OCI-M1 (cell line): Measurements from ENCODE around the gene ATF4.
"Not testable (repeated sequence)": the region's sequence is repeated elsewhere in the genome, so short reads cannot be mapped to it uniquely, and the experiment has no call there.

Experiments
- DNase-seq: peaks from one replicate; lab custom pipeline; 2025; lab: John Stamatoyannopoulos, UW

The ATF4 gene

DNA sequence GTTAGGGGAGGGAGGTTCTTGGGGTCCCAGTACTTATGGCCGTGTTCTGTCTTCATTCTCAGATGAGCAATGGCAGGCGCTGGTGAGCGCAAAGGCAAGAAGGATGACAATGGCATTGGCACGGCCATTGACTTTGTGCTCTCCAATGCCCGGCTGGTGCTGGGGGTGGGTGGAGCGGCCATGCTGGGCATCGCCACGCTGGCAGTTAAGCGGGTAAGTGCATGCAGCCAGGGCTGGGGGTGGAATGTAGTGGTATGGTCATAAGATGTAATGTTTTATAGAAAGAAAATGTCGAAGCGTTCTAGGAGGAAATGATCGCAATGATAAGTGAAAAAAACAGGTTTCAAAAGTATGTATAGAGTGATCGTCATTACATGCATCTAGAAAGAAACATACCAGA is 9.1 kb upstream of the ATF4 start:
- DNase-seq: no peak

DNA sequence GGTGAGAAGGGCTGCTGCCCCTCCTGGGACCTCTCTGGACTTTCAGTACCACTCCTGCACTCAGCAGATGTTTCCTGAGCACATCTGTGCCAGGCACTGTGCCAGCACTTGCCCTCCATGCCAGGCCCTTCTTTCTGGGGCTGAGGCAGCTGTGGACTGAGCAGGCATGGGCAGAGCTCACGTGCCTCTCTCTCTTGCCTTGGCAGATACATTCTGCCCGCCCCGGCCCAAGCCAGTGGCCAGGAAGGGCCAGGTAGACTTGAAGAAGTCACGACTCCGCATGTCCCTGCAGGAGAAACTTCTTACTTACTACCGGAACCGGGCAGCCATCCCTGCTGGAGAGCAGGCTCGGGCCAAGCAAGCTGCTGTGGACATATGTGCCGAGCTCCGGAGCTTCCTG is 8.3 kb upstream of the ATF4 start:
- DNase-seq: no peak

DNA sequence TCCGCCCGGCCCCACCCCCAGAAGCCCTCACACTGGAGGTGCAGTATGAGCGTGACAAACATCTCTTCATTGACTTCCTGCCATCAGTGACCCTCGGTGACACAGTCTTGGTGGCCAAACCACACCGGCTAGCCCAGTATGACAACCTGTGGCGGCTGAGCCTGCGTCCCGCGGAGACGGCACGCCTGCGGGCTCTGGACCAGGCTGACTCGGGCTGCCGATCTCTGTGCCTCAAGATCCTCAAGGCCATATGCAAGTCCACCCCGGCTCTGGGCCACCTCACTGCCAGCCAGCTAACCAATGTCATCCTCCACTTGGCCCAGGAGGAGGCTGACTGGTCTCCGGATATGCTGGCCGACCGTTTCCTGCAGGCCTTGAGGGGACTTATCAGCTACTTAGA is 6.6 kb upstream of the ATF4 start:
- DNase-seq: no peak

DNA sequence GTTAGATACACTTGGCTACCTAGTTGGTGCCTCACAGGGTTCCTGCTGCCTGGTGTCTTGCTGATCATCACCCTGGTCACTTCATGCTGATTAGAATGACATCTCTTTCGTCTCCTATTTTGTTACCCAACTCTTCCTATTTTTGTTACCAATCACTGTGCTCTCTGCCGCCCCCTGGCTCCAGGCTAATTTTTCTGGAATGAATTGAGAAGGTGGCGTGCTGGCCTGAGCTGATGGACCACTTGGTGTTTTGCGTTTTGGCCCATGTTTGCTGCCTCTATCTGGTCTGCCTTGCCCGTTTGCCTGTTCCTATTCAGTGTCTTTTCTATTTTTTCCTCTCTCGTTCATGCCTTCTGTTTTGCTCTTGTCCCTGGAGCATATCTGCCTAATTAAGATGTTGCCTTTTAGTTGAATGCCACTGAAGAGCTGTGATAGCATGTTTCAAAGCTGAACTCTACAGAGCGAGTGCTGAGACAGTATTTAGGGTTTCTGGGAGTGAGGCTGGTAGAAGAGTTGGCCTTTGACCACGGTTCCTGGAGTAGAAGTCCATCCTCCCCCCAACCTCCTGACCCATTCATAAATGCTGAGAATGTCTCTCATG is 5.9 kb upstream of the ATF4 start:
- peak; percentile 71 for DNase-seq

DNA sequence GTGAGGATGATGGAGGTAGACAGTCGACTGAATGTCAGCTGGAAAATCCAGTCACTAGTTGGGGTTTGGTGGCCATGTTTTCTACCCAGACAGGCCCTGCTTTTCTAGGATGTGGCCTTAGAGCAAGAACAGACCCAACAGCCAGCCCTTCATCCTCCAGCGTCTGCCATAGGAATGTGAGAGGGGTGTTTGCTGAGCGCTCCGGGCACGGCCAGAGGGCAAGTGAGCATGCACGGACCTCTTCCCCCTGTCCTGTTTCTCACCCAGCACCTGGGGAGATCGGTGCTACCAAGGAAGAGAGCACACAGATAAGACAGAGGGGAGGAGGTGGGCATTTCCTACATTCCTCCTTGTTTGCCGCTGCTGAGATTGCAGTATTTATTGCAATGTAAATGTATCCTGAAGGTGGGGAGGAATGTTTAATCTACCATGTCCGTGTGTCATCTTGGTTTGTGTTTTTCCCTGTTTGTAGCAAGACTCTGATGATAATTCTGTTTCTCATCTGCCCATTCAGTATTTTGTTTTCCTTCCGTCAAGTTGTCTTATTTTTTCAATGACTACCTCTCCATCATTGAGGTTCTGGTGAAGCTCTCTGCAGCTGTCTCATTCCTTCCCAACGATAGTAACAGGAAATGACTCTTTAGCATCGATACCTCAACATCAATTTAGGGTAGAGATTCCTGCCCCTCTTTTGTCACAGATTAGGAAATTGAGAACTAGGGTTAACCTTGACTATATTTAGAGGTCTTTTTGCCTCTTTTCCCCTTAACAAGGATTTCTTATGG is 4.9 kb upstream of the ATF4 start:
- DNase-seq: no peak

DNA sequence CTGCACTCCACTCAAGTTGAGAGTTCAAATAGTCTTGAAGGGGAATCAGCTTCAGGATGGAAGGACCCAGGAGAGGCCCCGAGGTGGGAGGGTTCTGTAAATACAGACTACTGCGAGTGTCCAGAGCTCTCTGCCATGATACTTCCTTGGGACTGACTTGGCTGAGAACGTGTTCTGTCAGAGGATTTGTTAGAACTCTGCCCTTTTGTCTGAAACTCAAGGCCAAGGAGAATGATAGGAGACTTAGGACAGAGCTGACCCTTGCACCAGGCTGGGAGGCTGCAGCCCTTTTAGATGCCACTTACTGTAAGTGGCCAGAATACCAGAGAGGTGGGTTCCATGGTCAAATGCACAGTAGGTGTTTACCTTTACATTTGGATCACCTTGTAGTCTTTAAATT is 2.9 kb upstream of the ATF4 start:
- DNase-seq: no peak

DNA sequence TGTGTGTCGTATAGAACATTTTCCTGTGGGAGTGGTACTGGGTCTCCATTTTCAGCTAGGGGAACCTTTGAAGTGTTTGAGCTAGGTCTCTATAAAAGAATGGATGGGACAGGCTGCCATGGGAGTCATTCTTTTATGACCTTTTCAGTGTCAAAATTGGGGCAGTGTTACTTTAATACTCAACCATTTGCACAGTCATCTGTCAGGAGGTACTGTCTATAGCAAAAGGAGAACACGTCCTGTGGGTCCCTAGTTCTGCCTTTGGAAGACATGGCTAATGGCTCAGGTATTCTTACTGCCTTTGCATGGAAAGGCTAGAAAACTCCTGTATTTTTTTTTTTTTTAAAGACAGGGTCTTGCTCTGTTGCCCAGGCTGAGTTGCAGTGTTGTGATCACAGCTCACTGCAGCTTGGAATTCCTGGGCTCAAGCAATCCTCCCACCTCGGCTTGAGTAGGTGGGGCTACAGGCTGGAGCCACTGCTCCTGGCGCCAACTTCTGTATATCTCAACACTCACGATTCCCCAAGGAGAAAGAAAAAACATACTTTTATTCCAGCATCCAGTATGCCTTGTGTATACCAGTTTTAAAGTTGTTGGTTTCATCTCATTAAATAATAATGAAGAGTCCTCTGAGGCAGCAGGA is 2.1 kb upstream of the ATF4 start:
- DNase-seq: peak; percentile 44

DNA sequence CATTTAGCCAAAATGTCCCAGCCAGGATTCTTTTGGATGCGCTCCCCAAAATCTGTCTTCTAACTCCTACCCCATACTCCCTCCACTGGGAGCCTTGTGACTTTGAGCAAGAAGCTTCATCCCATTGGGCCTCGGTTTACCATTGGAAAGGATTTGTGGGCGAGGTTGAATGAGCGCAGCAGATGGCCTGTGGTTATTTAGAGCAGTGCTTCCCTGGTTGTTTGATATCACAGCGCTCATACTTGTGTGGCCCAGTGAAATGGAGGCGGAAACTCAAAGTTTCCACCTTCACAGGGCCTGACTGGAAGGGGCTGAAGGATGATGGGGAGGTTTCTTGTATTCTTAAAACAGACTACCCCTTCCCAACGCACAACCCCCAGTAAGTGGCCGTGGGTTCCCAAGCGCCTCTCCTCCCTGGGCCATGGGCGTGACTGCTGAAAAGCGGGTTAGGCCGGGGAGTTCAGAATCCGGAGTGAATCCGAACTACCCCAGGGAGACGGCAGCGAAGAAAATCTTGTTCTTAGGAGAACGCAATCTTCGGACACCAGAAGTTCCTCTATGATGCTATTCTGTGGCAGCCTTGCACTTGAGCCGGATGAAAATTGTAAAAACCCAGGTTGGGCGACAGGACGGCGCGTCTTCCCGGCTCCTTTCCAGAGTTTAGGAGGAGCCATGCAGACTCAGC is 1.2 kb upstream of the ATF4 start:
- DNase-seq: no peak

DNA sequence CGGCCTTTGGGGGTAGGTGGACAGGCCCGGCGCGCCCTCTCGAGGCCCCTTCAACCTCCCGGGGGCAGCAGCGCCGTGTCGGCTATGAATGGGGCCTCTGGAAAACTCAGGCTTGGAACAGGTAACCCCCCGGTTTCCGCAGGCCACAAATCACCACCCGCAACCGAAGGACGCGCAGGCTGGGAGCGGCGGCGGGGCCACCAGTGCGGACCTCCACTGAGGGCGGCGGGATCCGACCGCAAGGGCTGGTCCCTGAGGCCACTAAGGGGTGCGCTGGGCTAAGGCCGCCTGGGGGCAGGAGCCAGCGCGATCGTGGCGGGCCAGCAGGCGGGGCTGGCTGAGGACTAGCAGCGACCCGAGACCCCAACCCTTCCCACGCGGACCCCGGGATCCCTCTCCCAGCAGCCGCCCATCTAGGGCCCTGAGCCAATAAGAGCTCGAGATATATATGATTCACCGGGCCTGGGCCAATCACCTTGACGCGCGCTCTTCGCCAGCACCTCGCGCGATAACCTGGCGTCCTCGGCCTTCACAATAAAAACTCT is 609 bp upstream of the ATF4 start:
- peak; percentile 98 for DNase-seq

DNA sequence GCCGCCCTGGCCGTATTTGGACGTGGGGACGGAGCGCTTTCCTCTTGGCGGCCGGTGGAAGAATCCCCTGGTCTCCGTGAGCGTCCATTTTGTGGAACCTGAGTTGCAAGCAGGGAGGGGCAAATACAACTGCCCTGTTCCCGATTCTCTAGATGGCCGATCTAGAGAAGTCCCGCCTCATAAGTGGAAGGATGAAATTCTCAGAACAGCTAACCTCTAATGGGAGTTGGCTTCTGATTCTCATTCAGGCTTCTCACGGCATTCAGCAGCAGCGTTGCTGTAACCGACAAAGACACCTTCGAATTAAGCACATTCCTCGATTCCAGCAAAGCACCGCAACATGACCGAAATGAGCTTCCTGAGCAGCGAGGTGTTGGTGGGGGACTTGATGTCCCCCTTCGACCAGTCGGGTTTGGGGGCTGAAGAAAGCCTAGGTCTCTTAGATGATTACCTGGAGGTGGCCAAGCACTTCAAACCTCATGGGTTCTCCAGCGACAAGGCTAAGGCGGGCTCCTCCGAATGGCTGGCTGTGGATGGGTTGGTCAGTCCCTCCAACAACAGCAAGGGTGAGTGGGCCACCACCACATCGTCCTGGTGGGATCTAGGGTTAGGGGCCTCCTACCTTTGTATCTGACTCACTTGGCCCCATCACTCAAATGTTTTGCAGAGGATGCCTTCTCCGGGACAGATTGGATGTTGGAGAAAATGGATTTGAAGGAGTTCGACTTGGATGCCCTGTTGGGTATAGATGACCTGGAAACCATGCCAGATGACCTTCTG is 934 bp downstream of the ATF4 start:
- not testable (repeated sequence) for DNase-seq

DNA sequence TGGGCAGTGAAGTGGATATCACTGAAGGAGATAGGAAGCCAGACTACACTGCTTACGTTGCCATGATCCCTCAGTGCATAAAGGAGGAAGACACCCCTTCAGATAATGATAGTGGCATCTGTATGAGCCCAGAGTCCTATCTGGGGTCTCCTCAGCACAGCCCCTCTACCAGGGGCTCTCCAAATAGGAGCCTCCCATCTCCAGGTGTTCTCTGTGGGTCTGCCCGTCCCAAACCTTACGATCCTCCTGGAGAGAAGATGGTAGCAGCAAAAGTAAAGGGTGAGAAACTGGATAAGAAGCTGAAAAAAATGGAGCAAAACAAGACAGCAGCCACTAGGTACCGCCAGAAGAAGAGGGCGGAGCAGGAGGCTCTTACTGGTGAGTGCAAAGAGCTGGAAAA is 1.7 kb downstream of the ATF4 start:
- DNase-seq: not testable (repeated sequence)

DNA sequence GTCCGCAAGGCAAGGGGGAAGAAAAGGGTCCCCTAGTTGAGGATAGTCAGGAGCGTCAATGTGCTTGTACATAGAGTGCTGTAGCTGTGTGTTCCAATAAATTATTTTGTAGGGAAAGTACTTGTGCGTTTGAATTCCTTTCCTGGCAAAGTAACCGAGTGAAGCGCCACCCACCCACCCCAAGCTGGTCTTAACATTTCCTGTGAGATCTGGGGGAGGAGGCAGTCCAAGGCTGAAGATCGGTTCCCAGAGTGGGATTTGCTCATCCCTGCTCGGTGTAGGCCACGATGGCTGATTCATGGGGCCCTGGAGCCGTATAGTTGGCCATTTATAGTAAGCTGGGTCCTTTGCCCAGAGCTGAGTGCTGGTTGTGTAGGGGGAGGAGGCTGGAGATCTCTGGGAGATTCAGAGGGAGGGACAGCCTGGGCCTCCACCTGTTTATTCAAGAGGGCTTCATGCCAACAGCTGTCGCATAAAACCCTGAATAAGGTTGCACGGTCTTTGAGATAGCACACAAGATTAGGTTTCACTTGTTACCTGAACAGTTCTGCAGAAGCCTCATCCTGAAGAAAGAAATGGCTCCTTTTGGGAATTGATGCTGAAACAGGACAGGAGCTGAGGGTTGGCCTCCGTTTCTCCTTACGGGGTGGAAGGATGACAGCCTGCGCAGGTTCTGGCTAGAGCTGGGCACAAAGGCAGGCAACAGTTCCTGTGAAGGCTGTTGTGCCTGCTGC is 2.4 kb downstream of the ATF4 start:
- DNase-seq: peak; percentile 39

DNA sequence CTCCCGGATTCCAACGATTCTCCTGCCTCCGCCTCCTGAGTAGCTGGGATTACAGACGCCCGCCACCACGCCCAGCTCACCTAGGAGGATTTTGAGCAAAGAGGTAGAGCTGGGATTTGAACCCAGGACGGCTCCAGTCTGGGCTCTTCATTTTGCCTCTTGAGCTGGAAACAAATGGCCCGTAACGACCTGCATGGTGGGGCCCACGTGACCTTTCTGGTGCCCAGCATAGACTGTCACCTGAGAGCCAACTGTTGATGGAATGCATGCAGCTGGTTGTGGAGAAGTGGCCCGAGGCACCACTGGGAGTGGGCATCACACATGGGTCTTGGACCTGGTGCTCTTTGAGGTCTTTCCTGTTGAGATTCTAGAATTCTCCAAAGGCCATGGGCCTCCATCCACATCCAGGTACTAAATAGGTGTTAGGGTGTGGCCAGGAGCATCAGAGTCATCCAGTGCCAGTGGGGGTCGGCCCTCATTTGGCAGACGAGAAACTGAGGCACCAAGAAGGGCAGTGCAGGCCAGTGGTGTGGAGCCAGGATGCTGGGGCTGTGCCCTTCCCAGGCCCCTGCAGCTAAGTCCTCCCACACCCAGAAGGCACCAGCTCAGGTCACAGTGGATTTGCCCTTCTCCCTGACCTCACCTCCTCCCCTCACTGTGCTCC is 3.9 kb downstream of the ATF4 start:
- DNase-seq: no peak

DNA sequence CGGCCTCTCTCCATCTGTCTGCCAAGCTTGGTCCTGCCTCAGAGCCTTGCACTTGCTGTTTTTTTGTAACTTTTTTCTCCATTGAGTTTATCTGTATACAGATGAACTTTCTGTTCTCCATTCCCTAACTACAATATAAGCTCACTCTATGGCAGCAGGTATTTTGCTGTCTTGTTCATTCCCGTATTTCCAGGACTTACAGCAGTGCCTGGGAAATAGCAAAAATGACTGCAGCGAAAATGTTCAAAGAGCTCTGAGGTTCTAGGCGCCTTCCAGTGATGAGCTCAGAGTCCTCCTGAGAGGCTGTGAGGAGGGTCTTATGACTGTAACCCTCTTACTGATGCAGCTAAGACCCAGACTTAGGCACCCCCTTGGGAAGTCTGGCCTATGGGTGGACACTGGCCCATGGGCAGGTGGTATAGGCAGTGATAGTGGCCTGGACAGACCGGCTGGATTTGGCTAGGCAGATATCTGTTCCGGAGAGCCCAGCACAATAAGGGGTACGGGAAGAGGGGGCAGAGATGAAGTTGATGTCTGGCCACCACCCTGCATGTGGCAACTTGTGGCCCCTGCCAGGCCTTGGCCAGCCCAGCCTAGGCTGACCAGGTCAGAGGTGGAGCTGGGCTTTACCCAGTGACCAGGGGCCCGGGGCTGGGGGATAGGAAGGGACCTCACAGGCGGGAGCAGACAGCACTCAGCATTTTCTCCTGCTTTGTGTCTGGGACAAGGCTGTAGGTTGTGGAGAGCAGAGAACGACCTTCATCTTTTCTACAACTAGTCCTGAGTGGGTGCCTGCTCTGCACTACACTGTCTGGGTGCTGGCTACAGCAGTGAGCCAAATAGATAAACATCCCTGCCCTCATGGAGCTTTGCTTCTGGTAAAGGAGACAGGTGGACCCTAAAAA is 4.6 kb downstream of the ATF4 start:
- peak; percentile 18 for DNase-seq

DNA sequence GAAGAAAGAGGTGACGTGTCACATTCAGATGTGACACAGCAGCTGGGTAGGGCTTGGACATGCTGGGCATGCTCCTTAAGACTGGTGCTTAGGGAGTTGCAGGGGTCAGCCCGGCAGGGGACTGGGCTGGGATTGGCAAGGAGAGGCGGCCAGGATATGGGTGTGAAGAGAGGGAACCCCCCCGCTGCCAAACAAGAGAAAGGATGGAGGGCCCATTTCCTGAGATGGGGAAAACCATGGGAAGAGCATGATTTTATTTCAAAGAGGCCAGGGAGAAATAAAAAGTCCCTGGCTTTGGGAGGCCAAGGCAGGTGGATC is 5.3 kb downstream of the ATF4 start:
- DNase-seq: no peak

DNA sequence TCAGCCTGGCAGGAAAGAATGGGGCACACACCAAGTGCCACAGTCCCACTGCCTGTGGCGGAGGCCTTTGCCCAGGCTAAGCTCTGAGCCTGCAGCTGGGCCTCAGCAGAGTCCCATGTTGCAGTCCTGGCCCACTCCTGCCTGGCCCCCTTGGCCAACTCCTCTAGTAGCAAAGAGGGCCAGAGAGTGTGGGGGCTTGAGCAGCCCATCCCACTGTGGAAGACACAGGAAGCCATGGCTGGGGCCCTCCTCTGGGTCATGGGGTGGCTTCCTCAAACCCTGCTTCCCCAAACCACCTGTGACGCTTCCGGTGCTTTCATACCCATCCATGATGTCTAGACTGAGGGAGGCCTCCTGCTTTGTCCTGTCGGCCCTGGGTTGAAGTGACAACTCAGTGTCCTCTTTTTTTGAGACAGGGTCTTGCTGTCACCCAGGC is 6.4 kb downstream of the ATF4 start:
- DNase-seq: no peak

DNA sequence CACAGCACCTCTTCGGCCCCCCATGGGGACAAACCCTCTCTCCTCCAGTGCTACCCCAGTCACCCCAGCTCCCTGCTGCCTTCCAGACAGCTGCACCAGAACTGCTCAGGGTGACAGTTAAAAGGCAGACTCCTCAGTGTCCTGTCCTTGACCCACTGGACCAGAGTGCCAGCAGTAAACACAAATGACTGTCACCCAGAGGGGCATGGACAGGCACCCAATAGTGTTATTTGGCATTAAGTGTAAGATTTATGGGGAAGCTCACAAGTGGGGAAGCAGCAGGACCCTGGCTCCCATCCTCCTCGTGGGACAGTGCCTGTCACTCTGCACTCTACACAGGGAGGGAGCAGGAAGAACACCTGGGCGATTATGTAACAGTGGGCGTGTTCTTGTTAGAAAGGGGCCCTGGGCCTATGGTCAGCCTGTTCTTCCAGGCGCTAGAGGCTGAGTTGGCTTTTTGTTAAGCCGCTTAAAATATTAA is 7.2 kb downstream of the ATF4 start:
- DNase-seq: no peak

DNA sequence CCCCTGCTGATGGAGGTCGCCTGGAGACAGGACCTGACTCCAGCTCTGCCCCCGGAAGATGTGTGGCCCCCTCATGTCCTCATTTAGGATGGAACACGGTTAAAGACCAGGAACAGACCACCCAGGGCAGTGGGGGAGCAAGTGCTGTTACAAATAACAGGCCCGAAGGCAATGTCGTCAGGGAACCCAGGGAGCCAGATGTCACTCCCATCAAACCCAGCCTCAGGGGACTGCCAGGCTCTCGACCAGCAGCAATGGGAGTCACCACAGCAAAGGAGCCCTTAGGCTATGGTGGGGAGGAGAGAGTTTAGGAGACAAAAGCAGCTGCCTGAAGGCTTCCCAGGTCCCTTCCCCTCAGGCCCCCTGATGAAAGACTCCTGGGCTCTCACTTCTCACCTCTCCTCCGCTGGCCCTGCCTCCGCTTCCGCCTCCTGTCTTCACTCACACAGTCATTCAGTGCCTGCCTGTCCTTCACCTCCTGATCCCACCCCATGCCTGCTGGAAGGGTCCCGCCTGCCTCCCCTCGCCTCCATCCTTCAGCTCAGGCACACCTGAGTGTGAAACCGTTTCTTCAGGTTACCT is 7.8 kb downstream of the ATF4 start:
- DNase-seq: no peak
